Neural progenitor cell (in vitro differentiated cells): Measurements from ENCODE around the gene DGCR6L.
"Not testable (repeated sequence)": the region's sequence is repeated elsewhere in the genome, so short reads cannot be mapped to it uniquely, and the experiment has no call there.

ENCODE experiments used
- EZH2 ChIP-seq: fragments of 200-600 bp; sonication (generic); IDR thresholded peaks from 2 replicates; pipeline ENCODE4 v1.6.1; 2017; ENCODE audit warnings: antibody characterized with exemption, mild to moderate bottlenecking, moderate library complexity
- EZH2phosphoT487 ChIP-seq: fragments of 200-600 bp; sonication (generic); IDR thresholded peaks from 2 replicates; pipeline ENCODE4 v1.6.1; 2017; ENCODE audit warnings: antibody characterized with exemption
- TF ChIP-seq, protein P1 (sequence below): fragments of 200-600 bp; sonication (generic); IDR thresholded peaks from 2 replicates; pipeline ENCODE4 v1.5.1; 2017; ENCODE audit warnings: antibody characterized with exemption, mild to moderate bottlenecking

DNA sequence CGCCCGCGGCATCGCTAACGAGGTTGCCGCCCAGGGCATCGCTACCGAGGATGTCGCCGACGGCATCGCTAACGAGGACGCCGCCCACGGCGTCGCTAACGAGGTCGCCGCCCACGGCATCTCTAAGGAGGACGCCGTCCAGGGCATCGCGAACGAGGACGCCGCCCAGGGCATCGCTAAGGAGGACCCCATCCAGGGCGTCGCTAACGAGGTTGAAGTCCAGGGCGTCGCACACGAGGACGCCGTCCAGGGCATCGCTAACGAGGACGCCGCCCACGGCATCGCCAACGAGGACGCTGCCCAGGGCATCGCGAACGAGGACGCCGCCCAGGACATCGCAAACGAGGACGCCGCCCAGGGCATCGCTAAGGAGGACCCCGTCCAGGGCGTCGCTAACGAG is 40.4 kb upstream of the DGCR6L start:
- TF ChIP-seq, protein P1, sequence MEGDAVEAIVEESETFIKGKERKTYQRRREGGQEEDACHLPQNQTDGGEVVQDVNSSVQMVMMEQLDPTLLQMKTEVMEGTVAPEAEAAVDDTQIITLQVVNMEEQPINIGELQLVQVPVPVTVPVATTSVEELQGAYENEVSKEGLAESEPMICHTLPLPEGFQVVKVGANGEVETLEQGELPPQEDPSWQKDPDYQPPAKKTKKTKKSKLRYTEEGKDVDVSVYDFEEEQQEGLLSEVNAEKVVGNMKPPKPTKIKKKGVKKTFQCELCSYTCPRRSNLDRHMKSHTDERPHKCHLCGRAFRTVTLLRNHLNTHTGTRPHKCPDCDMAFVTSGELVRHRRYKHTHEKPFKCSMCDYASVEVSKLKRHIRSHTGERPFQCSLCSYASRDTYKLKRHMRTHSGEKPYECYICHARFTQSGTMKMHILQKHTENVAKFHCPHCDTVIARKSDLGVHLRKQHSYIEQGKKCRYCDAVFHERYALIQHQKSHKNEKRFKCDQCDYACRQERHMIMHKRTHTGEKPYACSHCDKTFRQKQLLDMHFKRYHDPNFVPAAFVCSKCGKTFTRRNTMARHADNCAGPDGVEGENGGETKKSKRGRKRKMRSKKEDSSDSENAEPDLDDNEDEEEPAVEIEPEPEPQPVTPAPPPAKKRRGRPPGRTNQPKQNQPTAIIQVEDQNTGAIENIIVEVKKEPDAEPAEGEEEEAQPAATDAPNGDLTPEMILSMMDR = not testable (repeated sequence)
- TF ChIP-seq EZH2, EZH2phosphoT487: not testable (repeated sequence)
